ENCODE measurements around the gene IL25.

The IL25 gene

DNA sequence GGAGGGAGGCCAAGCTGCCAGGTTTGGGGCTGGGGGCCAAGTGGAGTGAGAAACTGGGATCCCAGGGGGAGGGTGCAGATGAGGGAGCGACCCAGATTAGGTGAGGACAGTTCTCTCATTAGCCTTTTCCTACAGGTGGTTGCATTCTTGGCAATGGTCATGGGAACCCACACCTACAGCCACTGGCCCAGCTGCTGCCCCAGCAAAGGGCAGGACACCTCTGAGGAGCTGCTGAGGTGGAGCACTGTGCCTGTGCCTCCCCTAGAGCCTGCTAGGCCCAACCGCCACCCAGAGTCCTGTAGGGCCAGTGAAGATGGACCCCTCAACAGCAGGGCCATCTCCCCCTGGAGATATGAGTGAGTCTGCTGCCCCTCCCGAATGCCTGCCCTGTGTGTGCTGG is 432 bp downstream of the IL25 start:
- no peak overlapping the region for H3K27ac ChIP-seq (ENCODE audit: low read depth, low read length)
- no peaks in the 10 kb centered on the region for H3K27me3 ChIP-seq (ENCODE audit: control insufficient read depth in 1 of 2, insufficient read depth in 2 of 2, low read length in 2 of 2)
- no peak overlapping the region for H3K4me3 ChIP-seq (ENCODE audit: low read depth in 1 of 2, low read length in 2 of 2)
- no peaks in the 10 kb centered on the region for H3K9me3 ChIP-seq (ENCODE audit: control insufficient read depth in 1 of 2, low read length in 2 of 2)
- H3K36me3 ChIP-seq (ENCODE audit: control insufficient read depth in 1 of 2, insufficient read depth in 2 of 2, low read length in 2 of 2), result no peaks in the 10 kb centered on the region
- no peaks in the 10 kb centered on the region for H3K4me1 ChIP-seq (ENCODE audit: control insufficient read depth in 1 of 2, insufficient read depth in 2 of 2, low read length in 2 of 2)
- no peak overlapping the region for H3K9ac ChIP-seq (ENCODE audit: low read depth in 1 of 2, low read length in 2 of 2)

DNA sequence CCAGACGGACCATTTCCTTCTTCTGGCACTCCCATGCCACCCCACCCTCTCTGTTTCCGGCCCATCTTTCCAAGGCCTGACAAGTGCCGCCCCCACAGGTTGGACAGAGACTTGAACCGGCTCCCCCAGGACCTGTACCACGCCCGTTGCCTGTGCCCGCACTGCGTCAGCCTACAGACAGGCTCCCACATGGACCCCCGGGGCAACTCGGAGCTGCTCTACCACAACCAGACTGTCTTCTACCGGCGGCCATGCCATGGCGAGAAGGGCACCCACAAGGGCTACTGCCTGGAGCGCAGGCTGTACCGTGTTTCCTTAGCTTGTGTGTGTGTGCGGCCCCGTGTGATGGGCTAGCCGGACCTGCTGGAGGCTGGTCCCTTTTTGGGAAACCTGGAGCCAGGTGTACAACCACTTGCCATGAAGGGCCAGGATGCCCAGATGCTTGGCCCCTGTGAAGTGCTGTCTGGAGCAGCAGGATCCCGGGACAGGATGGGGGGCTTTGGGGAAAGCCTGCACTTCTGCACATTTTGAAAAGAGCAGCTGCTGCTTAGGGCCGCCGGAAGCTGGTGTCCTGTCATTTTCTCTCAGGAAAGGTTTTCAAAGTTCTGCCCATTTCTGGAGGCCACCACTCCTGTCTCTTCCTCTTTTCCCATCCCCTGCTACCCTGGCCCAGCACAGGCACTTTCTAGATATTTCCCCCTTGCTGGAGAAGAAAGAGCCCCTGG is 3.1 kb downstream of the IL25 start:
- Histone ChIP-seq H3K27me3 (ENCODE audit: control insufficient read depth in 1 of 2, insufficient read depth in 2 of 2, low read length in 2 of 2) (no peaks in the 10 kb centered on the region), H3K9ac (ENCODE audit: low read depth in 1 of 2, low read length in 2 of 2) (no peak overlapping the region), H3K4me1 (ENCODE audit: control insufficient read depth in 1 of 2, insufficient read depth in 2 of 2, low read length in 2 of 2) (peaks cover 7 to 11% of the 10 kb centered on the region in 2 donors), H3K27ac (ENCODE audit: low read depth, low read length) (no peak overlapping the region), H3K9me3 (ENCODE audit: control insufficient read depth in 1 of 2, low read length in 2 of 2) (no peaks in the 10 kb centered on the region), H3K4me3 (ENCODE audit: low read depth in 1 of 2, low read length in 2 of 2) (no peak overlapping the region), H3K36me3 (ENCODE audit: control insufficient read depth in 1 of 2, insufficient read depth in 2 of 2, low read length in 2 of 2) (no peaks in the 10 kb centered on the region)

DNA sequence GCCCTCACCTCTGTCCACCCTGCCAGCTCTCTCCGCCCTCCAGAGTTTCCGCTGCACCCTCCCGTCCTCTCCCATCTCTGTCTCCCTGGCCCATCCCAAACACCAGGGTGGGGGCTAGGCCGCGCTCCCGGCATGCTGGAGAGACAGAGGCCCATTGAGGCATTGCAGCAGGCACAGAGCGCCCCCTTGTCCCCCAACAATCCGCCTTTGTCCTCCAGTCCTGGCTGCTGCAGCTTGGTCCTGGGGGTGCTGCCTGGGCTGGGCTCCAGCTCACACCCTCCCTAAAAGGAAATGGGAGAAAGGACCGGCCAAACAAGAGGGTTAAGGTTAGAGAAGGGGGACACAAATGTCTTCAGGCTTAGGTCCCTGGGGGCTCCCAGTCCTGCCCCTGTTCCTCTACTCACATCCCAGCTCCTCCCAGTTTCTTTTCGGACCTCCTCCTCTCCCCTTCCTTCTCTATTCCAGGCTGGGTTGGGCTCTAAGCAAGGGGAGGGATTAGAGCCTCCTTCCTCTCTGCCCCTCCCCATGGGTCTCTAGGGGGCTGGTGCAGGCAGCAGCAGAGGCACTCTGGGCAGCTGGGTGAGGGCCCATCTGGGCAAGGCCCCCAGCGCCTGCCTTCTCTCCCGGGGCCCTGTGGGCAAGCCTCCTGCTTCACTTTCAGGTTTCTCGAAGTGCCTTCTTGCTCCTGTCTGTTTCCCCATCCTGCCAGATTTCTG is 4.0 kb downstream of the IL25 start, which contains the start of gene CMTM5:
Gene CMTM5, plus strand, starts transcription at position 565 of the 716 bp plus-strand sequence. CDS start 206 bp downstream, outside the sequence.
- Histone ChIP-seq H3K27ac (ENCODE audit: low read depth, low read length) (no peak within 1 kb of the TSS), H3K4me3 (ENCODE audit: low read depth in 1 of 2, low read length in 2 of 2) (no peak within 1 kb of the TSS), H3K27me3 (ENCODE audit: control insufficient read depth in 1 of 2, insufficient read depth in 2 of 2, low read length in 2 of 2) (no peaks in the 10 kb centered on the region), H3K9ac (ENCODE audit: low read depth in 1 of 2, low read length in 2 of 2) (no peak within 1 kb of the TSS), H3K36me3 (ENCODE audit: control insufficient read depth in 1 of 2, insufficient read depth in 2 of 2, low read length in 2 of 2) (no peaks in the 10 kb centered on the region), H3K4me1 (ENCODE audit: control insufficient read depth in 1 of 2, insufficient read depth in 2 of 2, low read length in 2 of 2) (peaks cover 11 to 14% of the 10 kb centered on the region in 2 donors), H3K9me3 (ENCODE audit: control insufficient read depth in 1 of 2, low read length in 2 of 2) (no peaks in the 10 kb centered on the region)

DNA sequence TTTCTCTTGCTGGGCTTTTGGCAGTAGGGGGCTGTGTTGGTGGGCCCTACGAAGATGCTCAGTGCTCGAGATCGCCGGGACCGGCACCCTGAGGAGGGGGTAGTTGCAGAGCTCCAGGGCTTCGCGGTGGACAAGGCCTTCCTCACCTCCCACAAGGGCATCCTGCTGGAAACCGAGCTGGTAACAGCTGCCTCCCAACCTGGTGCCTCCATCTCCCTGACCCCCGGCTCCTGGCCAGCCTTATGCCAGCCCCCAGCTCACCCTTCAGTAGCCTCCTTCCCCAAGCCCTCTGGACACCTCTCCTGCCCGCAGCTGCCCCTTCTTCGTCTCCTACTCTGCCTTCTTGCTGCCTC is 4.6 kb downstream of the IL25 start:
- H3K27ac ChIP-seq (ENCODE audit: low read depth, low read length), result no peak overlapping the region
- no peaks in the 10 kb centered on the region for H3K36me3 ChIP-seq (ENCODE audit: control insufficient read depth in 1 of 2, insufficient read depth in 2 of 2, low read length in 2 of 2)
- no peak overlapping the region for H3K9ac ChIP-seq (ENCODE audit: low read depth in 1 of 2, low read length in 2 of 2)
- peaks cover 11 to 14% of the 10 kb centered on the region in 2 donors for H3K4me1 ChIP-seq (ENCODE audit: control insufficient read depth in 1 of 2, insufficient read depth in 2 of 2, low read length in 2 of 2)
- H3K4me3 ChIP-seq (ENCODE audit: low read depth in 1 of 2, low read length in 2 of 2), result no peak overlapping the region
- H3K27me3 ChIP-seq (ENCODE audit: control insufficient read depth in 1 of 2, insufficient read depth in 2 of 2, low read length in 2 of 2), result no peaks in the 10 kb centered on the region
- H3K9me3 ChIP-seq (ENCODE audit: control insufficient read depth in 1 of 2, low read length in 2 of 2), result no peaks in the 10 kb centered on the region

DNA sequence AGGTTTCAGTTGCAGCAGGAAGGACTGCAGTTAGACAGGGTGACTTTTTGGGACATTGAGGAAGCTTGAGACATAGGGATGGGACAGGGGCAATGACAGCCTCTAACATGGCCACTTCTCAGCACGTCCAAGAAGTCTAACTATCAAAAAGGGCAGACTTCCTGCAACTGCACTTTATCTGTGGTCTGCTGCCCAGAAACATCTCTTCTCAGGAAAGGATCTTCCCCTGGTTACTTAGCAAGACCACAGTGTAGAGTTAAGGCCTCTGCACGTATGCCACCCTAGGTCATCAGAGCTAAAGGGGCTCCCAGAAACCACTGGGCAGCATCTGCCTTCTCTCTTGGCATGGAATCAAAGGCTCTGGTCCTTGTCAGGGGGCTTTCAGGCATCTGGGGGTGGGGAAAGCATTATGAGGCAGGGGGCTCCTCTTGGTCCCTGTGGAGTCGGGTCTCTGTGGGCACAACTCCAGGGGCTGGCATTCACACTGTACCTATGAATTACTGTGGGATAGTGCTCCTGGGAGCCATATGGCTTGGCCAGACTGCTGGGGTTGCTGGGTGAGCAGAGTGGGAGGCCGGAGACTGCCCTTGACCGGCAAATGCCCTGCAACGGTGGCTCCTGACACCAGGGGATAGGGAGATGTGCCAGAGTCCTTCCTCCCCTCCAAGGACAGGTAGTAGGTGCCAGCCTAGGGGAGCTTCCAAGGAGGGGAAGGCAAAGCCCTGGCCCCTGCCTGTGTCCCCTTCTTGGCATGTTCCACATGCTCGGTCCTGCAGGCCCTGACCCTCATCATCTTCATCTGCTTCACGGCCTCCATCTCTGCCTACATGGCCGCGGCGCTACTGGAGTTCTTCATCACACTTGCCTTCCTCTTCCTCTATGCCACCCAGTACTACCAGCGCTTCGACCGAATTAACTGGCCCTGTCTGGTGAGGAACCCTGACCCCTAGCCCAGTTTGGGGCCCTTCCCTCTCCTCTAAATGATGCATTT is 5.3 kb downstream of the IL25 start:
- Histone ChIP-seq H3K36me3 (ENCODE audit: control insufficient read depth in 1 of 2, insufficient read depth in 2 of 2, low read length in 2 of 2) (no peaks in the 10 kb centered on the region), H3K9ac (ENCODE audit: low read depth in 1 of 2, low read length in 2 of 2) (no peak overlapping the region), H3K4me3 (ENCODE audit: low read depth in 1 of 2, low read length in 2 of 2) (no peak overlapping the region), H3K4me1 (ENCODE audit: control insufficient read depth in 1 of 2, insufficient read depth in 2 of 2, low read length in 2 of 2) (peaks cover 11 to 14% of the 10 kb centered on the region in 2 donors), H3K27ac (ENCODE audit: low read depth, low read length) (no peak overlapping the region), H3K9me3 (ENCODE audit: control insufficient read depth in 1 of 2, low read length in 2 of 2) (no peaks in the 10 kb centered on the region), H3K27me3 (ENCODE audit: control insufficient read depth in 1 of 2, insufficient read depth in 2 of 2, low read length in 2 of 2) (no peaks in the 10 kb centered on the region)

DNA sequence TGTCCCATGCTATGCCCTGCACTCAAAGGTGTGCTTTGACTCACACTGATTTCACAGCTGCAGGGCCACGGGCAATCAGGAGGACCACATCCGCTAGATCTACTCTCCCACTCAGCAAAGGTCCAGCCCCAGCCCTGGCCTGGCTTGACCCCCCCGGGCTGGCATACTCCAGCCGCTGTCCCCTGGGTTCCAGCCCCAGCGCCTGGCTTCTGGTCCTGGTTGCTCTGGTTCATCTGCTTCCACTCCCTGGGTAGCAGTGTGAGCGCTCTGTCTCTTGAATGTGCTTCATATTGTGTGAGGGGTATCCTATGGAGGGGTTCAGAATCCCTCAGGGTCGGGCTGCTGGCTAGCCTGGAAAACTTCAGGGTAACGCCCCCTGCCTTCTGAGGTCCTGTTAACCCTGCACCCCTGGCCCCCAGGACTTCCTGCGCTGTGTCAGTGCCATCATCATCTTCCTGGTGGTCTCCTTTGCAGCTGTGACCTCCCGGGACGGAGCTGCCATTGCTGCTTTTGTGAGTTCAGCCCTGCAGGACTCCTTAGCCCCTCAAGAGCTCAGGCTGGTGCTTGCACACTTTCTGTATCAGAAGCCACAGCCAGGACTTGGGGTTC is 6.1 kb downstream of the IL25 start:
- no peaks in the 10 kb centered on the region for H3K36me3 ChIP-seq (ENCODE audit: control insufficient read depth in 1 of 2, insufficient read depth in 2 of 2, low read length in 2 of 2)
- no peak overlapping the region for H3K27ac ChIP-seq (ENCODE audit: low read depth, low read length)
- no peaks in the 10 kb centered on the region for H3K27me3 ChIP-seq (ENCODE audit: control insufficient read depth in 1 of 2, insufficient read depth in 2 of 2, low read length in 2 of 2)
- peaks cover 11 to 14% of the 10 kb centered on the region in 2 donors for H3K4me1 ChIP-seq (ENCODE audit: control insufficient read depth in 1 of 2, insufficient read depth in 2 of 2, low read length in 2 of 2)
- H3K9me3 ChIP-seq (ENCODE audit: control insufficient read depth in 1 of 2, low read length in 2 of 2), result no peaks in the 10 kb centered on the region
- no peak overlapping the region for H3K9ac ChIP-seq (ENCODE audit: low read depth in 1 of 2, low read length in 2 of 2)
- H3K4me3 ChIP-seq (ENCODE audit: low read depth in 1 of 2, low read length in 2 of 2), result no peak overlapping the region

DNA sequence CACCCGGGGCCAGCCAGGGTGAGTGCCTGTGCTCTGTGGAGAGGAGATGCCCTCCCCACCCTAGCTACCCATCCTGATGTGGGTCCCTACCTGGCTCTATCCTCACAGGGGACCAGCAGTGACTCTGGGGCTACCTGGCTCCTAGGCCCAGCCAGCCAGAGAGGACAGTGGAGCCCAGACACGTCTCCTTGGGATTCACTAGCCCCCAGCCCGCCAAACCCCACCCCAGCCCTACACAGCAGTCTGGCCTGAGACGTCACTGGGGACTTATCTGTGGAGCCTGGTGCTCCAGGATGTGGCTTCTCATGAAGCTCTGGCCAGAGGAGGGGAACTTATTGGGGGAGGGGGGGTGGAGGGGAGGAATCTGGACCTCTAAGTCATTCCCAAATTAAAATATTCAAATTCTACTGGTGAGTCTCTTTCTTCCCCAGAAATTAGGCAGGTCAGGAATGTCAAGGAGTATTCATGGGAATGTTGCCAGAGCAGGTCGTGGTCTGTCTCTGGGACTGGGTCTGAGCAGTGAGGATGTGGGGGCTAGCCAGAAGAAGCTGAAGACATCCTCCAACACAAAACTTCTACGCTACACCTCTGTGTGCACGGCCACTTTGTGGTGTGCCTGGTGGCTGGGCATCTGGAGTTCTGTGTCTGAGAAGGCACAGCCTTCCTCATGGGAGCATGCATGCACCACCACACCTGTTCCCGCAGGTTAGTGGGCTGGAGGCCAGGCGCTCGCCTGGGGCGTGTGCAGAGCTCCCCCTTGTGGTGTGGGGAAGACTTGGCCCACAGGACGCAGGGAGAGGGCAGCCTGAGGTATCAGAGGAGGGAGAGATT is 7.0 kb downstream of the IL25 start:
- Histone ChIP-seq H3K4me3 (ENCODE audit: low read depth in 1 of 2, low read length in 2 of 2) (no peak overlapping the region), H3K4me1 (ENCODE audit: control insufficient read depth in 1 of 2, insufficient read depth in 2 of 2, low read length in 2 of 2) (peaks cover 11 to 14% of the 10 kb centered on the region in 2 donors), H3K9me3 (ENCODE audit: control insufficient read depth in 1 of 2, low read length in 2 of 2) (no peaks in the 10 kb centered on the region), H3K9ac (ENCODE audit: low read depth in 1 of 2, low read length in 2 of 2) (no peak overlapping the region), H3K27ac (ENCODE audit: low read depth, low read length) (no peak overlapping the region), H3K27me3 (ENCODE audit: control insufficient read depth in 1 of 2, insufficient read depth in 2 of 2, low read length in 2 of 2) (no peaks in the 10 kb centered on the region), H3K36me3 (ENCODE audit: control insufficient read depth in 1 of 2, insufficient read depth in 2 of 2, low read length in 2 of 2) (no peaks in the 10 kb centered on the region)

DNA sequence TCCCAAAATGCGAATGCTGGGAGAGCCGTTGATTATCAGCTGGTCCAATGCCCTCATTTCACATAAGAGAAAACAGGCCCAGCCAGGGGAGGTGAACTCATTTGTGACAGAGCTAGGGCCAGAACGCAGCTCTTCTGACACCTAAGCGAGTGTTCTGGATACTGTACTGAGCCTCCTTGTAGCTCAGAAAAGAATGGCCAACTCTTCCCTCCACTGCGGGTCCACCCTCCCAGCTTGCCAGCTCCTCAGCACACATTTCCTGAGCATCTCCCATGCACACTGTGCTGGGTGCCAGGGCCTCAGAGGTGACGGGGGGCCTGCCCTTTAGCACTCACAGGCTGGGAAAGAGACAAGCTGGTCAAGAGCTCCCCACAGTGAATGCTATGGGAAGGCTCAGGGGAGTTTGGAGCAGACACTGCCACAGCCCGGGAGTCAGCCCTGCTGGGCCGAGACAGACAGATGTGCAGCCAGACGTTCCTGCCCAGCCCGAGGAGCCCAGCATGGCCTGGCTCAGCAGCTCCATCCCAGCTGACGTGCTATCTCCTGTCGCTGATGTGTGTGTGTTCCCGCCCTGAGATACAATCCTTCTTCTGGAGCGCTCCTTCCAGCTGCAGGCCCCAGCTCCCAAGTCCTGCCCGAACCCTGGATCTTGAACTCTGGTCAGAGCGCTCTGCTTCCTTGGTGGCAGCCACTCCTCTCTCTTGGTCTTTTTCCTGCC is 7.7 kb downstream of the IL25 start:
- Histone ChIP-seq H3K27ac (ENCODE audit: low read depth, low read length) (no peak overlapping the region), H3K9me3 (ENCODE audit: control insufficient read depth in 1 of 2, low read length in 2 of 2) (no peaks in the 10 kb centered on the region), H3K27me3 (ENCODE audit: control insufficient read depth in 1 of 2, insufficient read depth in 2 of 2, low read length in 2 of 2) (no peaks in the 10 kb centered on the region), H3K4me1 (ENCODE audit: control insufficient read depth in 1 of 2, insufficient read depth in 2 of 2, low read length in 2 of 2) (peaks cover 11 to 14% of the 10 kb centered on the region in 2 donors), H3K9ac (ENCODE audit: low read depth in 1 of 2, low read length in 2 of 2) (peak overlapping the region in 1 of 2 donors; percentile 18), H3K36me3 (ENCODE audit: control insufficient read depth in 1 of 2, insufficient read depth in 2 of 2, low read length in 2 of 2) (no peaks in the 10 kb centered on the region), H3K4me3 (ENCODE audit: low read depth in 1 of 2, low read length in 2 of 2) (peak overlapping the region in 1 of 2 donors; percentile 38)

DNA sequence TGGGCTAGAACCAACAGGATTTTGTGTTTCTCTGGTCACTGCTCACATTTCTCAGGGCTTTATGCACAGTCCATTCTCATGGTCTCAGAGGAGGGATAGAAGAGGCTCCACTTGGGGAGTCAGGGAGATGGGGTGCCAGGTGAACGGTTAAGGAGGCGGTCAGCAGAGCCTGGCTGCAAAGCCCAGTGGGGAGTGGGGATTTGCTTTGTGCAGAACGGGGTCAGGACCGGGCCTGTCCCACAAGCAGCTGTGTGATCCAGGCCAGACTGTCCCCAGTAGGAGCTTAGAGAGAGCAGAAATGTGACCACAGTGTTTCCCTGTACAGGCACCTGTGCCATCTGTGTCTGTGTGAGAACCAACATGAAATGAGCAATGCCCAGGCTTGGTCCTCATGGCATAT is 8.4 kb downstream of the IL25 start:
- Histone ChIP-seq H3K36me3 (ENCODE audit: control insufficient read depth in 1 of 2, insufficient read depth in 2 of 2, low read length in 2 of 2) (no peaks in the 10 kb centered on the region), H3K4me3 (ENCODE audit: low read depth in 1 of 2, low read length in 2 of 2) (no peak overlapping the region), H3K9ac (ENCODE audit: low read depth in 1 of 2, low read length in 2 of 2) (no peak overlapping the region)

More for the DNA sequence above, 8.4 kb downstream of the IL25 start:
- no peaks in the 10 kb centered on the region for H3K9me3 ChIP-seq (ENCODE audit: control insufficient read depth in 1 of 2, low read length in 2 of 2)
- peaks cover 11 to 14% of the 10 kb centered on the region in 2 donors for H3K4me1 ChIP-seq (ENCODE audit: control insufficient read depth in 1 of 2, insufficient read depth in 2 of 2, low read length in 2 of 2)
- no peak overlapping the region for H3K27ac ChIP-seq (ENCODE audit: low read depth, low read length)
- H3K27me3 ChIP-seq (ENCODE audit: control insufficient read depth in 1 of 2, insufficient read depth in 2 of 2, low read length in 2 of 2), result no peaks in the 10 kb centered on the region
